OCI-LY1 (cell line): ENCODE data around the gene RAPGEF5.

ENCODE experiments used
- CTCF ChIP-seq: fragments of 200-600 bp; sonication (generic), shearing (Covaris generic); IDR thresholded peaks from 2 replicates; pipeline ENCODE4 v1.5.1; 2017; ENCODE audit warnings: mild to moderate bottlenecking, antibody characterized with exemption, low read length, moderate library complexity, mixed read lengths
- EZH2 ChIP-seq: fragments of 200-600 bp; sonication (generic), shearing (Covaris generic); IDR thresholded peaks from 2 replicates; pipeline ENCODE4 v1.8.0; 2017; ENCODE audit warnings: borderline replicate concordance, mixed run types, mild to moderate bottlenecking, antibody characterized with exemption, low read length, moderate library complexity, mixed read lengths

GRCh38 chr7:22231806-22232205 lies 125.1 kb downstream of the RAPGEF5 start:
- no peak for TF ChIP-seq CTCF
- TF ChIP-seq EZH2: no peak
